PC-3 (cell line): ENCODE measurements around the gene RPL13A. TPM values are rescaled to one million over a fixed set of nuclear protein-coding genes. Genes with fewer than 3 reads are reported as not detected.

Experiments used
- ATAC-seq: fragments of 200-7000 bp; cut with Tn5 transposase; 2 replicates; pipeline ENCODE4 v1.9.1; 2020; ENCODE audit warnings: mild to moderate bottlenecking, moderate library complexity
- BruUV-seq: library from RNA; stranded (reverse); fragments of 400-500 nt; replicated peaks from 2 replicates; lab custom pipeline; 2021; lab: Mats Ljungman, UMichigan
- CTCF ChIA-PET: fragments of 300-600 bp; sonication (Branson Sonifier 250); formaldehyde crosslinking; loops from one replicate; lab custom pipeline; 2022; ENCODE audit warnings: antibody characterized with exemption; lab: Charles Lee
- POLR2A ChIA-PET: fragments of 300-600 bp; sonication (Branson Sonifier 250); formaldehyde crosslinking; loops from one replicate; lab custom pipeline; 2022; ENCODE audit warnings: antibody characterized with exemption; ENCODE audit not compliant: unreplicated experiment; lab: Charles Lee
- DNase-seq: peaks from one replicate; pipeline ENCODE4 v3.0.0-alpha.2; 2015
- H2AFZ ChIP-seq: fragments of 300-600 bp; sonication (generic); 2 replicates; pipeline ENCODE4 v1.6.0; 2016; ENCODE audit warnings: antibody characterized with exemption, low read length
- H3F3A ChIP-seq: fragments of 300-600 bp; sonication (generic); one replicate; pipeline ENCODE4 v1.6.0; 2017; ENCODE audit warnings: antibody characterized with exemption, low read length, control low read depth, mild to moderate bottlenecking; ENCODE audit not compliant: unreplicated experiment
- H3K27ac ChIP-seq: fragments of 300-600 bp; sonication (generic); 2 replicates; pipeline ENCODE4 v1.5.1; 2016; ENCODE audit warnings: mild to moderate bottlenecking, low read length
- H3K27me3 ChIP-seq: fragments of 300-600 bp; sonication (generic); 2 replicates; pipeline ENCODE4 v1.6.1; 2016; ENCODE audit warnings: low read length, mixed read lengths
- H3K36me3 ChIP-seq: fragments of 300-600 bp; sonication (generic); 2 replicates; pipeline ENCODE4 v1.6.1; 2016; ENCODE audit warnings: low read depth, mixed run types, low read length, mixed read lengths
- H3K4me1 ChIP-seq: fragments of 300-600 bp; sonication (generic); 2 replicates; pipeline ENCODE4 v1.5.1; 2016; ENCODE audit warnings: low read length; ENCODE audit not compliant: insufficient read depth
- H3K4me2 ChIP-seq: fragments of 300-600 bp; sonication (generic); 2 replicates; pipeline ENCODE4 v1.6.0; 2016; ENCODE audit warnings: low read length
- H3K4me3 ChIP-seq: fragments of 300-600 bp; sonication (generic); 2 replicates; pipeline ENCODE4 v1.5.1; 2016; ENCODE audit warnings: mild to moderate bottlenecking, low read length, mixed read lengths
- H3K79me2 ChIP-seq: fragments of 300-600 bp; sonication (generic); 2 replicates; pipeline ENCODE4 v1.6.1; 2017; ENCODE audit warnings: low read length, mixed read lengths
- H3K9ac ChIP-seq: fragments of 300-600 bp; sonication (generic); 2 replicates; pipeline ENCODE4 v1.6.0; 2016; ENCODE audit warnings: mild to moderate bottlenecking, low read length
- H3K9me2 ChIP-seq: fragments of 300-600 bp; sonication (generic); replicated peaks from 2 replicates; pipeline ENCODE4 v1.6.1; 2016; ENCODE audit warnings: mixed run types, low read length, mixed read lengths
- H3K9me3 ChIP-seq: fragments of 300-600 bp; sonication (generic); 2 replicates; pipeline ENCODE4 v1.6.1; 2016; ENCODE audit warnings: low read length, mixed read lengths
- H4K20me1 ChIP-seq: fragments of 300-600 bp; sonication (generic); 2 replicates; pipeline ENCODE4 v1.6.1; 2016; ENCODE audit warnings: low read length, mixed read lengths
- EZH2 ChIP-seq: fragments of 300-600 bp; sonication (generic); IDR thresholded peaks from one replicate; pipeline ENCODE4 v1.6.1; 2017; ENCODE audit warnings: antibody characterized with exemption, mild to moderate bottlenecking, low read length; ENCODE audit not compliant: unreplicated experiment
- EZH2phosphoT487 ChIP-seq: fragments of 300-600 bp; sonication (generic); IDR thresholded peaks from 2 replicates; pipeline ENCODE4 v1.6.1; 2018; ENCODE audit warnings: mild to moderate bottlenecking, antibody characterized with exemption, low read length, borderline replicate concordance
- intact Hi-C: fragments of 100-400 bp; cut with micrococcal nuclease; formaldehyde crosslinking; loops from 2 replicates; pipeline ENCODE4 v1.9.0; 2023
- total RNA-seq: library from RNA; depleted of rRNA; stranded (reverse); fragments of >200 nt; gene quantifications from 2 replicates; pipeline ENCODE4 v1.2.3, GENCODE V29; 2014
- TF ChIP-seq, protein P1 (sequence below): fragments of 300-600 bp; sonication (generic); conservative IDR thresholded peaks from 2 replicates; pipeline ENCODE4 v1.5.1; 2017; ENCODE audit warnings: antibody characterized with exemption, low read depth, mild to moderate bottlenecking, low read length

Gene RPL13A
- total RNA-seq, 1 experiment from 2014 or later = 3,023 TPM

GRCh38 chr19:49453757-49454240, 33.6 kb upstream of the RPL13A start:
- no peak overlapping the region for H3K4me2 ChIP-seq
- no peaks in the 10 kb centered on the region for H3K9me3 ChIP-seq
- no peak for DNase-seq
- intact Hi-C loops = no loop called here
- no peaks in the 10 kb centered on the region for H3K27me3 ChIP-seq
- H4K20me1 ChIP-seq = no peaks in the 10 kb centered on the region
- ChIA-PET CTCF (no interaction called here), POLR2A (no interaction called here)
- H3K79me2 ChIP-seq = peaks cover 18% of the 10 kb centered on the region
- no peaks in the 10 kb centered on the region for H3K9me2 ChIP-seq
- no peak overlapping the region for H3K9ac ChIP-seq
- H3K4me1 ChIP-seq = peaks cover 8% of the 10 kb centered on the region; the same call in 1 of the 2 replicates
- no peak overlapping the region for H2AFZ ChIP-seq
- H3F3A ChIP-seq = no peaks in the 10 kb centered on the region
- no TSS peak for BruUV-seq
- H3K4me3 ChIP-seq = no peak overlapping the region
- no peak for TF ChIP-seq EZH2phosphoT487
- TF ChIP-seq, protein P1, sequence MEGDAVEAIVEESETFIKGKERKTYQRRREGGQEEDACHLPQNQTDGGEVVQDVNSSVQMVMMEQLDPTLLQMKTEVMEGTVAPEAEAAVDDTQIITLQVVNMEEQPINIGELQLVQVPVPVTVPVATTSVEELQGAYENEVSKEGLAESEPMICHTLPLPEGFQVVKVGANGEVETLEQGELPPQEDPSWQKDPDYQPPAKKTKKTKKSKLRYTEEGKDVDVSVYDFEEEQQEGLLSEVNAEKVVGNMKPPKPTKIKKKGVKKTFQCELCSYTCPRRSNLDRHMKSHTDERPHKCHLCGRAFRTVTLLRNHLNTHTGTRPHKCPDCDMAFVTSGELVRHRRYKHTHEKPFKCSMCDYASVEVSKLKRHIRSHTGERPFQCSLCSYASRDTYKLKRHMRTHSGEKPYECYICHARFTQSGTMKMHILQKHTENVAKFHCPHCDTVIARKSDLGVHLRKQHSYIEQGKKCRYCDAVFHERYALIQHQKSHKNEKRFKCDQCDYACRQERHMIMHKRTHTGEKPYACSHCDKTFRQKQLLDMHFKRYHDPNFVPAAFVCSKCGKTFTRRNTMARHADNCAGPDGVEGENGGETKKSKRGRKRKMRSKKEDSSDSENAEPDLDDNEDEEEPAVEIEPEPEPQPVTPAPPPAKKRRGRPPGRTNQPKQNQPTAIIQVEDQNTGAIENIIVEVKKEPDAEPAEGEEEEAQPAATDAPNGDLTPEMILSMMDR = no peak
- TF ChIP-seq EZH2 = no peak
- no peak overlapping the region for H3K27ac ChIP-seq
- ATAC-seq = no peak
- H3K36me3 ChIP-seq = no peaks in the 10 kb centered on the region

- Histone ChIP-seq H3K9me3 (no peaks in the 10 kb centered on the region), H3K4me2 (no peak overlapping the region), H3K4me1 (peaks cover under 1% of the 10 kb centered on the region; the same call in 1 of the 2 replicates), H3K79me2 (peaks cover 8% of the 10 kb centered on the region), H3K36me3 (no peaks in the 10 kb centered on the region), H3K27ac (no peak overlapping the region), H3K4me3 (no peak overlapping the region), H3K9me2 (no peaks in the 10 kb centered on the region), H3K9ac (no peak overlapping the region), H3F3A (no peaks in the 10 kb centered on the region), H3K27me3 (no peaks in the 10 kb centered on the region), H4K20me1 (no peaks in the 10 kb centered on the region), H2AFZ (no peak overlapping the region)
- BruUV-seq = no TSS peak
- DNase-seq = no peak
- no peak for ATAC-seq
- intact Hi-C loops = no loop called here
- POLR2A ChIA-PET = no interaction called here
- CTCF ChIA-PET = no interaction called here
- TF ChIP-seq, protein P1 = no peak
- TF ChIP-seq EZH2phosphoT487 = no peak
- no peak for TF ChIP-seq EZH2
Measured at GRCh38 chr19:49455773-49456172, 31.6 kb upstream of the RPL13A start.

GRCh38 chr19:49456326-49456725, 31.1 kb upstream of the RPL13A start:
- no peak overlapping the region for H3K4me2 ChIP-seq
- peaks cover 3% of the 10 kb centered on the region for H3K79me2 ChIP-seq
- H4K20me1 ChIP-seq = no peaks in the 10 kb centered on the region
- no peaks in the 10 kb centered on the region for H3K9me3 ChIP-seq
- no peaks in the 10 kb centered on the region for H3F3A ChIP-seq
- H3K4me1 ChIP-seq = no peaks in the 10 kb centered on the region
- H3K9ac ChIP-seq = no peak overlapping the region
- no peak overlapping the region for H3K27ac ChIP-seq
- no peak overlapping the region for H3K4me3 ChIP-seq
- intact Hi-C loops = no loop called here
- BruUV-seq = no TSS peak
- CTCF ChIA-PET = no interaction called here
- H2AFZ ChIP-seq = no peak overlapping the region
- H3K9me2 ChIP-seq = no peaks in the 10 kb centered on the region
- TF ChIP-seq EZH2 = no peak
- TF ChIP-seq EZH2phosphoT487 = no peak
- TF ChIP-seq, protein P1 = no peak
- H3K36me3 ChIP-seq = no peaks in the 10 kb centered on the region
- H3K27me3 ChIP-seq = no peaks in the 10 kb centered on the region
- POLR2A ChIA-PET = no interaction called here
- no peak for ATAC-seq
- DNase-seq = no peak
